KMS-11 (cell line): ENCODE results near the gene TTC28.

Experiments used
- H2AFZ ChIP-seq: fragments of 200-600 bp; sonication (generic); 2 replicates; pipeline ENCODE4 v1.6.1; 2016; ENCODE audit warnings: antibody characterized with exemption, mixed run types, low read depth
- H3K27ac ChIP-seq: fragments of 200-600 bp; sonication (generic); 2 replicates; pipeline ENCODE4 v1.6.1; 2016; ENCODE audit warnings: mild to moderate bottlenecking, mixed run types
- H3K27me3 ChIP-seq: fragments of 200-600 bp; sonication (generic); 2 replicates; pipeline ENCODE4 v1.6.1; 2017; ENCODE audit warnings: mild to moderate bottlenecking, low read depth, mixed run types, moderate library complexity; ENCODE audit not compliant: insufficient read depth
- H3K36me3 ChIP-seq: fragments of 200-600 bp; sonication (generic); 2 replicates; pipeline ENCODE4 v1.6.1; 2017; ENCODE audit warnings: mild to moderate bottlenecking, mixed run types; ENCODE audit not compliant: insufficient read depth
- H3K4me1 ChIP-seq: fragments of 200-600 bp; sonication (generic); 2 replicates; pipeline ENCODE4 v1.6.1; 2016; ENCODE audit warnings: mild to moderate bottlenecking, low read depth, mixed run types; ENCODE audit not compliant: poor library complexity, severe bottlenecking
- H3K4me2 ChIP-seq: fragments of 200-600 bp; sonication (generic); 2 replicates; pipeline ENCODE4 v1.7.0; 2016; ENCODE audit warnings: mild to moderate bottlenecking, mixed run types
- H3K4me3 ChIP-seq: fragments of 200-600 bp; sonication (generic); IDR thresholded peaks from 2 replicates; pipeline ENCODE4 v1.6.1; 2017; ENCODE audit warnings: low read depth, low read length, mixed read lengths; ENCODE audit not compliant: insufficient read depth
- H3K79me2 ChIP-seq: fragments of 200-600 bp; sonication (generic); 2 replicates; pipeline ENCODE4 v1.6.1; 2016; ENCODE audit warnings: low read depth, mixed run types; ENCODE audit not compliant: insufficient read depth
- H3K9ac ChIP-seq: fragments of 200-600 bp; sonication (generic); 2 replicates; pipeline ENCODE4 v1.6.1; 2016; ENCODE audit warnings: mild to moderate bottlenecking, mixed run types
- H4K20me1 ChIP-seq: fragments of 200-600 bp; sonication (generic); 2 replicates; pipeline ENCODE4 v1.6.1; 2016; ENCODE audit warnings: mild to moderate bottlenecking, mixed run types; ENCODE audit not compliant: insufficient read depth
- TF ChIP-seq, protein P1 (sequence below): fragments of 200-600 bp; sonication (generic); conservative IDR thresholded peaks from 2 replicates; pipeline ENCODE4 v1.6.1; 2017; ENCODE audit warnings: low read depth, mild to moderate bottlenecking, antibody characterized with exemption, low read length, moderate library complexity, mixed read lengths

Gene TTC28

DNA sequence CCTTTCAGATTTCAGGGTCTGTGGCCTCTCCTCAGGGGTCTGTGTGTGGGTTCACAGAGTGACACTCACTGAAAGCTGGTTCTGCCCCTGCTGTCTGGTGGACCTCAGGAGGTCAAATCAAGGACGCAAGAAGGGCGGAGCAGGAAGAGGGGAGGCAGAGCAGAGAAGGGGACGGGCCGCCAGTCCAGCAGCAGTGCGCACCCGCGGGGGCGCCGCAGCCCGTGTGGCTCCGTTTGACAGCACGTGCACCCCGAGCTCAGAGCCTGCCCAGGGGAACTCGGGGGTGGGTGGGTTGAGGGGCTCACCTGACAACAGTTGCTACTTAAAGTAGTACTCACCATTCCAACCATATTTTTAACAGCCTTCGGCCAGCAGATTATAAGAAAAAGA is 689.2 kb downstream of the TTC28 start:
- TF ChIP-seq, protein P1, sequence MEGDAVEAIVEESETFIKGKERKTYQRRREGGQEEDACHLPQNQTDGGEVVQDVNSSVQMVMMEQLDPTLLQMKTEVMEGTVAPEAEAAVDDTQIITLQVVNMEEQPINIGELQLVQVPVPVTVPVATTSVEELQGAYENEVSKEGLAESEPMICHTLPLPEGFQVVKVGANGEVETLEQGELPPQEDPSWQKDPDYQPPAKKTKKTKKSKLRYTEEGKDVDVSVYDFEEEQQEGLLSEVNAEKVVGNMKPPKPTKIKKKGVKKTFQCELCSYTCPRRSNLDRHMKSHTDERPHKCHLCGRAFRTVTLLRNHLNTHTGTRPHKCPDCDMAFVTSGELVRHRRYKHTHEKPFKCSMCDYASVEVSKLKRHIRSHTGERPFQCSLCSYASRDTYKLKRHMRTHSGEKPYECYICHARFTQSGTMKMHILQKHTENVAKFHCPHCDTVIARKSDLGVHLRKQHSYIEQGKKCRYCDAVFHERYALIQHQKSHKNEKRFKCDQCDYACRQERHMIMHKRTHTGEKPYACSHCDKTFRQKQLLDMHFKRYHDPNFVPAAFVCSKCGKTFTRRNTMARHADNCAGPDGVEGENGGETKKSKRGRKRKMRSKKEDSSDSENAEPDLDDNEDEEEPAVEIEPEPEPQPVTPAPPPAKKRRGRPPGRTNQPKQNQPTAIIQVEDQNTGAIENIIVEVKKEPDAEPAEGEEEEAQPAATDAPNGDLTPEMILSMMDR = no peak
- Histone ChIP-seq H3K79me2 (no peaks in the 10 kb centered on the region), H4K20me1 (no peaks in the 10 kb centered on the region), H3K27me3 (no peaks in the 10 kb centered on the region), H2AFZ (no peak overlapping the region), H3K4me1 (no peaks in the 10 kb centered on the region), H3K27ac (no peak overlapping the region), H3K4me2 (no peak overlapping the region), H3K9ac (no peak overlapping the region), H3K36me3 (no peaks in the 10 kb centered on the region), H3K4me3 (no peak overlapping the region)

- Histone ChIP-seq H3K27ac (no peak overlapping the region), H2AFZ (no peak overlapping the region), H3K4me3 (no peak overlapping the region), H3K4me1 (no peaks in the 10 kb centered on the region), H3K9ac (no peak overlapping the region), H3K79me2 (no peaks in the 10 kb centered on the region), H3K4me2 (no peak overlapping the region), H4K20me1 (no peaks in the 10 kb centered on the region), H3K27me3 (no peaks in the 10 kb centered on the region), H3K36me3 (no peaks in the 10 kb centered on the region)
- TF ChIP-seq, protein P1 = no peak
Observed at GRCh38 chr22:27989758-27990450, 689.7 kb downstream of the TTC28 start.

DNA sequence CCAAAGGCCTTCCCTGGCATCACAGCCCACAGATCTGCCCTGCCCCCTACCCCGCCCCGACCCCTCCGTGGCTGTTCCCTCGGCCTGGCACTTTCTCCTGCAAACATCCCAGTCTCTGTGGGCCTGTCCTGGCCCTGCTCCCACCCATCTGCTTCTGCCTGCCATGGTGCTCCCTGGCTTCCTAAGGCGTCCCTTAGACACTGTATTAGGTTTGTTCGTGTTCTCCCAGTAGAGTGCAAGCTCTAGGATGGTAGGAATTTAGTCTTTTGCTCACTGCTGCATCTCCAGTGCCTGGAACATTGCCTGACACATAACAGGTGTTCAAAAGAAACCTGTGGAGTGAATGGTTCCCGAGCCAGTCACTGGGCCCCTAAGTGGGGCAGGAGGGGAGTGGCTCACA is 690.9 kb downstream of the TTC28 start:
- Histone ChIP-seq H3K27ac (no peak overlapping the region), H4K20me1 (no peaks in the 10 kb centered on the region), H3K27me3 (no peaks in the 10 kb centered on the region), H3K4me3 (no peak overlapping the region), H3K9ac (no peak overlapping the region), H3K4me2 (no peak overlapping the region), H3K79me2 (no peaks in the 10 kb centered on the region), H2AFZ (no peak overlapping the region), H3K4me1 (no peaks in the 10 kb centered on the region), H3K36me3 (no peaks in the 10 kb centered on the region)
- TF ChIP-seq, protein P1 = no peak

GRCh38 chr22:27987557-27987956 is 692.1 kb downstream of the TTC28 start:
- TF ChIP-seq, protein P1 = no peak
- H4K20me1 ChIP-seq = no peaks in the 10 kb centered on the region
- no peaks in the 10 kb centered on the region for H3K4me1 ChIP-seq
- H2AFZ ChIP-seq = no peak overlapping the region
- no peak overlapping the region for H3K9ac ChIP-seq
- H3K4me3 ChIP-seq = no peak overlapping the region
- no peaks in the 10 kb centered on the region for H3K79me2 ChIP-seq
- H3K27me3 ChIP-seq = no peaks in the 10 kb centered on the region
- no peaks in the 10 kb centered on the region for H3K36me3 ChIP-seq
- no peak overlapping the region for H3K4me2 ChIP-seq
- no peak overlapping the region for H3K27ac ChIP-seq
